HG03135 (cell line): ENCODE measurements around the gene NUP62CL.
"Not testable (repeated sequence)": the region's sequence is repeated elsewhere in the genome, so short reads cannot be mapped to it uniquely, and the experiment has no call there.

Experiments used
- ATAC-seq: cut with Tn5 transposase; IDR thresholded peaks from one replicate; pipeline ENCODE4 v1.9.1; 2021; ENCODE audit warnings: mild to moderate bottlenecking, moderate library complexity; ENCODE audit not compliant: unreplicated experiment

Gene NUP62CL

GRCh38 chrX:107205770-107206696 lies at the start of gene NUP62CL, which contains the start of gene DNAAF6:
Gene NUP62CL, minus strand, starts transcription at chrX:107206433. Its CDS starts 31,287 bp downstream, at chrX:107175146.
Gene DNAAF6, plus strand, starts transcription at chrX:107206611. Its CDS starts 6,265 bp downstream, at chrX:107212876.
- peak; percentile 86 for ATAC-seq

- ATAC-seq = no peak
Measured at GRCh38 chrX:107228486-107228819, 22.2 kb upstream of the NUP62CL start.

- no peak for ATAC-seq
Measured at GRCh38 chrX:107227780-107228485, 21.7 kb upstream of the NUP62CL start.

- ATAC-seq = no peak
Measured at GRCh38 chrX:107226757-107227156, 20.5 kb upstream of the NUP62CL start.

GRCh38 chrX:107213477-107213876 lies 7.2 kb upstream of the NUP62CL start:
- no peak for ATAC-seq

- ATAC-seq = no peak
Measured at GRCh38 chrX:107207943-107208342, 1.7 kb upstream of the NUP62CL start.

- ATAC-seq = no peak
Measured at GRCh38 chrX:107207089-107207488, 856 bp upstream of the NUP62CL start.

- ATAC-seq = no peak
Measured at GRCh38 chrX:107206697-107207065, 448 bp upstream of the NUP62CL start.

GRCh38 chrX:107204068-107204605 lies 2.1 kb downstream of the NUP62CL start:
- ATAC-seq = no peak

GRCh38 chrX:107199491-107199890 lies 6.7 kb downstream of the NUP62CL start:
- no peak for ATAC-seq

GRCh38 chrX:107198074-107198473 lies 8.2 kb downstream of the NUP62CL start:
- ATAC-seq = not testable (repeated sequence)

- no peak for ATAC-seq
Measured at GRCh38 chrX:107197319-107197718, 8.9 kb downstream of the NUP62CL start.

- no peak for ATAC-seq
Measured at GRCh38 chrX:107171369-107172102, 34.7 kb downstream of the NUP62CL start.

- ATAC-seq = no peak
Measured at GRCh38 chrX:107168712-107169111, 37.5 kb downstream of the NUP62CL start.

GRCh38 chrX:107168257-107168656 lies 38.0 kb downstream of the NUP62CL start:
- ATAC-seq = no peak

GRCh38 chrX:107167163-107167921 lies 38.9 kb downstream of the NUP62CL start:
- ATAC-seq = no peak

GRCh38 chrX:107157618-107158017 lies 48.6 kb downstream of the NUP62CL start:
- ATAC-seq = not testable (repeated sequence)

- not testable (repeated sequence) for ATAC-seq
Measured at GRCh38 chrX:107155621-107156430, 50.4 kb downstream of the NUP62CL start.
